Tibial nerve (tissue), 4 donors: ENCODE data around the gene HYAL2. TPM values are rescaled to one million over a fixed set of nuclear protein-coding genes. Genes with fewer than 3 reads are reported as not detected.
"Not testable (repeated sequence)": the region's sequence is repeated elsewhere in the genome, so short reads cannot be mapped to it uniquely, and the experiment has no call there.

Experiments used
- DNase-seq, 2 donors: peaks; one replicate each; pipeline ENCODE4 v3.0.0-alpha.2; 2019; ENCODE audit warnings: low spot score in 2 of 2
- H3K27ac ChIP-seq, 4 donors: fragments of 200-600 bp; sonication (generic) in 3 of 4; one replicate each; pipeline ENCODE4 v1.5.1; 2017 to 2019; ENCODE audit warnings: mild to moderate bottlenecking in 1 of 4
- H3K27me3 ChIP-seq, 2 donors: fragments of 200-600 bp; sonication (generic) in 1 of 2; one replicate each; pipeline versions ENCODE4 v1.5.1 to v1.6.0; 2017 to 2019
- H3K36me3 ChIP-seq, 3 donors: fragments of 200-600 bp; sonication (generic); one replicate each; pipeline ENCODE4 v1.5.1; 2018 to 2019
- H3K4me1 ChIP-seq, 4 donors: fragments of 200-600 bp; sonication (generic) in 3 of 4; one replicate each; pipeline ENCODE4 v1.5.1; 2017 to 2019
- H3K4me3 ChIP-seq, 4 donors: fragments of 200-600 bp; sonication (generic) in 3 of 4; one replicate each; pipeline ENCODE4 v1.5.1; 2017 to 2019; ENCODE audit warnings: mild to moderate bottlenecking in 1 of 4, moderate library complexity in 1 of 4
- H3K9me3 ChIP-seq, 4 donors: fragments of 200-600 bp; sonication (generic) in 3 of 4; one replicate each; pipeline ENCODE4 v1.5.1; 2017 to 2019
- EP300 ChIP-seq, 2 donors: sonication (generic); formaldehyde crosslinking; IDR thresholded peaks; one replicate each; pipeline ENCODE4 v1.6.1; 2017; ENCODE audit warnings: antibody characterized with exemption in 2 of 2, mild to moderate bottlenecking in 1 of 2
- POLR2A ChIP-seq, 2 donors: fragments of 450-650 bp; IDR thresholded peaks; one replicate each; pipeline ENCODE4 v1.6.1; 2017; ENCODE audit warnings: antibody characterized with exemption in 2 of 2, mild to moderate bottlenecking in 2 of 2, moderate library complexity in 2 of 2
- WGBS, 2 donors: methylation state at CpG; one replicate each; pipeline ENCODE4 v1.1.5; 2018; 5-methylcytosine and 5-hydroxymethylcytosine counted together
- total RNA-seq, 4 donors: library from RNA; depleted of rRNA; stranded (reverse); fragments of >200 nt; gene quantifications; one replicate each; pipeline ENCODE4 v1.1.0, GENCODE V29; 2016
- TF ChIP-seq, protein P1 (sequence below), 5 experiments: fragments of 200-600 bp in 3 of 5; fragments of 450-650 bp in 2 of 5; sonication (generic) in 3 of 5; IDR thresholded peaks; one replicate each; pipeline ENCODE4 v1.5.1; 2016 to 2019; ENCODE audit warnings: antibody characterized with exemption in 5 of 5, mild to moderate bottlenecking in 3 of 5, moderate library complexity in 2 of 5

Gene HYAL2
- total RNA-seq, 4 donors from 2014 or later: 86.9 to 169 (median 129) TPM

- peaks cover 0 to 19% (median 0%) of the 10 kb centered on the region in 3 donors for H3K36me3 ChIP-seq
- TF ChIP-seq POLR2A (IDR thresholded peaks at IDR 0.05) (no peak), EP300 (IDR thresholded peaks at IDR 0.05) (no peak)
- TF ChIP-seq, protein P1, sequence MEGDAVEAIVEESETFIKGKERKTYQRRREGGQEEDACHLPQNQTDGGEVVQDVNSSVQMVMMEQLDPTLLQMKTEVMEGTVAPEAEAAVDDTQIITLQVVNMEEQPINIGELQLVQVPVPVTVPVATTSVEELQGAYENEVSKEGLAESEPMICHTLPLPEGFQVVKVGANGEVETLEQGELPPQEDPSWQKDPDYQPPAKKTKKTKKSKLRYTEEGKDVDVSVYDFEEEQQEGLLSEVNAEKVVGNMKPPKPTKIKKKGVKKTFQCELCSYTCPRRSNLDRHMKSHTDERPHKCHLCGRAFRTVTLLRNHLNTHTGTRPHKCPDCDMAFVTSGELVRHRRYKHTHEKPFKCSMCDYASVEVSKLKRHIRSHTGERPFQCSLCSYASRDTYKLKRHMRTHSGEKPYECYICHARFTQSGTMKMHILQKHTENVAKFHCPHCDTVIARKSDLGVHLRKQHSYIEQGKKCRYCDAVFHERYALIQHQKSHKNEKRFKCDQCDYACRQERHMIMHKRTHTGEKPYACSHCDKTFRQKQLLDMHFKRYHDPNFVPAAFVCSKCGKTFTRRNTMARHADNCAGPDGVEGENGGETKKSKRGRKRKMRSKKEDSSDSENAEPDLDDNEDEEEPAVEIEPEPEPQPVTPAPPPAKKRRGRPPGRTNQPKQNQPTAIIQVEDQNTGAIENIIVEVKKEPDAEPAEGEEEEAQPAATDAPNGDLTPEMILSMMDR (IDR thresholded peaks at IDR 0.05): no peak
- H3K4me1 ChIP-seq: peaks cover 0 to 88% (median 54%) of the 10 kb centered on the region in 4 donors
- peak overlapping the region; percentile 16 to 50 (median 30) for H3K4me3 ChIP-seq
- H3K27ac ChIP-seq: peak overlapping the region; percentile 67 to 98 (median 84)
- no peaks in the 10 kb centered on the region for H3K9me3 ChIP-seq
- DNase-seq: no peak
- H3K27me3 ChIP-seq: peaks cover 0 to 15% of the 10 kb centered on the region in 2 donors
- WGBS, 2 donors: 40 to 52% methylated on average over 11 to 24 of the region's 31 CpGs
Measured at GRCh38 chr3:50273689-50274065, 48.9 kb downstream of the HYAL2 start.

DNA sequence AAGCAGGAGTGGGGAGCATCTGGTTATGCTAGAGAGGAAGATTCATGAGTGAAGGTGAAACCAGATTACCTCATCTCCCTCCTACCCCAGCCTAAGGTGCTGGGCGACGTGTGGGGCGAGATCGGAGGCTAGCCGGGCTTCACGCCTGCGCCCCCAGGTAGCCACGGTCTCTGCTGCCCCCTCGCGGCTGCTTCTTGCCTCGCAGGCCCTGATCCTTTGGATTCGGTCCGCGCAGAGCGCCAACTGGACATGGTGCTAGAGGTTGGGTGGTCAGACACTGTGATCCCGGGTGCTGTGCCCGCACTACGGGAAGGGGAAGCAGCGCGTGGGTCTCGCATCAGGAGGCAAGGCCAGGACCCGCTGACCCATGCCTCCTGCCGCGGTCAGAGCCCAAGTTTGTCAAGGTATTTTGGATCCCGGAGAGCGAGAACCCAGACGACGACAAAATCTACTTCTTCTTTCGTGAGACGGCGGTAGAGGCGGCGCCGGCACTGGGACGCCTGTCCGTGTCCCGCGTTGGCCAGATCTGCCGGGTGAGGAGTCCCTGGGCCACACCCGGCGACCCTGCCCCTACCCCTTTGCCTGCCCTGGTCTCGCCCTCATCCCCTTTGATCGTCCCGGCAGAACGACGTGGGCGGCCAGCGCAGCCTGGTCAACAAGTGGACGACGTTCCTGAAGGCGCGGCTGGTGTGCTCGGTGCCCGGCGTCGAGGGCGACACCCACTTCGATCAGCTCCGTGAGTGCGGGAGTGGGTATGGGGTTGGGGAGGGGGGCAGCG, 49.4 kb downstream of the HYAL2 start:
- H3K4me1 ChIP-seq: peaks cover 0 to 88% (median 58%) of the 10 kb centered on the region in 4 donors
- peak; percentile 85 to 95 for DNase-seq
- 0 to 4% methylated on average over 32 to 56 of the region's 61 CpGs for WGBS, 2 donors
- peak overlapping the region; percentile 16 to 50 (median 30) for H3K4me3 ChIP-seq
- no peaks in the 10 kb centered on the region for H3K9me3 ChIP-seq
- peak overlapping the region; percentile 85 to 98 (median 97) for H3K27ac ChIP-seq
- TF ChIP-seq POLR2A (IDR thresholded peaks at IDR 0.05) (peak in 1 of 2 donors; percentile 2), EP300 (IDR thresholded peaks at IDR 0.05) (peak; percentile 23 to 85)
- TF ChIP-seq, protein P1 (IDR thresholded peaks at IDR 0.05): peak; percentile 98 to 100 (median 98)
- peaks cover 0 to 19% (median 0%) of the 10 kb centered on the region in 3 donors for H3K36me3 ChIP-seq
- H3K27me3 ChIP-seq: peaks cover 0 to 15% of the 10 kb centered on the region in 2 donors

GRCh38 chr3:50272538-50272910, 50.0 kb downstream of the HYAL2 start:
- Histone ChIP-seq H3K27me3 (peaks cover 0 to 15% of the 10 kb centered on the region in 2 donors), H3K4me1 (peaks cover 0 to 91% (median 61%) of the 10 kb centered on the region in 4 donors), H3K4me3 (peak overlapping the region in 2 of 4 donors; percentile 37 to 50), H3K36me3 (peaks cover 0 to 19% (median 0%) of the 10 kb centered on the region in 3 donors), H3K27ac (peak overlapping the region; percentile 85 to 98 (median 97))
- not testable (repeated sequence) for H3K9me3 ChIP-seq, DNase-seq
- 50 to 54% methylated on average over 10 of the region's 10 CpGs for WGBS, 2 donors

DNA sequence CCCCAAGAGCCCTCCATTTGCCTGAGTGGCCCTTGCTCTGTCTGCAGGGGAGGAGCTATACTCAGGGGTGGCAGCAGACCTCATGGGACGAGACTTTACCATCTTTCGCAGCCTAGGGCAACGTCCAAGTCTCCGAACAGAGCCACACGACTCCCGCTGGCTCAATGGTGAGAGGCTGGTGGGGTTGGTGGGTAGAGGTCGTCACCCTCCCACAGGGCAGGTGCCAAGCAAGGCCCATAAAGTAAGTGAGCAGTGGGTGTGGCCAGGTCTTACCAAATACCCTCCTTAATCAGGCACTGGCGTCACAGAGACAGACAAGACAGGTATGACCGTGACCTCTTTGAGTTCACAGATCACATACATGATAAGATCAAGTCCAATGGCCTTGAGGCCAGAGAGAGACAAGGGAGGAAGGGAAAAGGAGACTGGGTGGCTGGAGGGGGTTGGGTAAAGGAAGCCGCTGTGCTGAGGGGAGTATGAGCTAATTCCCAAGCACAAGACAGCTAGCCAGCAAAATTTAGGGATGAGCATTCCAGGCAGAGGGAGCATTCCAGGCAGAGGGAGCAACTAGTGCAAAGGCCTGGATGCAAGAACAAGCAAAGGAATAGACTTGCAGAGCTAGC, 51.1 kb downstream of the HYAL2 start:
- H3K27me3 ChIP-seq: peaks cover 0 to 15% of the 10 kb centered on the region in 2 donors
- H3K27ac ChIP-seq: peak overlapping the region; percentile 85 to 98 (median 97)
- peaks cover 0 to 100% (median 69%) of the 10 kb centered on the region in 4 donors for H3K4me1 ChIP-seq
- TF ChIP-seq EP300 (IDR thresholded peaks at IDR 0.05): no peak
- TF ChIP-seq POLR2A (IDR thresholded peaks at IDR 0.05): no peak
- TF ChIP-seq, protein P1 (IDR thresholded peaks at IDR 0.05): no peak
- H3K9me3 ChIP-seq: no peaks in the 10 kb centered on the region
- peak overlapping the region; percentile 37 to 63 (median 46) for H3K4me3 ChIP-seq
- DNase-seq: no peak
- peaks cover 0 to 12% (median 0%) of the 10 kb centered on the region in 3 donors for H3K36me3 ChIP-seq
- 36 to 49% methylated on average over 10 of the region's 10 CpGs for WGBS, 2 donors

DNA sequence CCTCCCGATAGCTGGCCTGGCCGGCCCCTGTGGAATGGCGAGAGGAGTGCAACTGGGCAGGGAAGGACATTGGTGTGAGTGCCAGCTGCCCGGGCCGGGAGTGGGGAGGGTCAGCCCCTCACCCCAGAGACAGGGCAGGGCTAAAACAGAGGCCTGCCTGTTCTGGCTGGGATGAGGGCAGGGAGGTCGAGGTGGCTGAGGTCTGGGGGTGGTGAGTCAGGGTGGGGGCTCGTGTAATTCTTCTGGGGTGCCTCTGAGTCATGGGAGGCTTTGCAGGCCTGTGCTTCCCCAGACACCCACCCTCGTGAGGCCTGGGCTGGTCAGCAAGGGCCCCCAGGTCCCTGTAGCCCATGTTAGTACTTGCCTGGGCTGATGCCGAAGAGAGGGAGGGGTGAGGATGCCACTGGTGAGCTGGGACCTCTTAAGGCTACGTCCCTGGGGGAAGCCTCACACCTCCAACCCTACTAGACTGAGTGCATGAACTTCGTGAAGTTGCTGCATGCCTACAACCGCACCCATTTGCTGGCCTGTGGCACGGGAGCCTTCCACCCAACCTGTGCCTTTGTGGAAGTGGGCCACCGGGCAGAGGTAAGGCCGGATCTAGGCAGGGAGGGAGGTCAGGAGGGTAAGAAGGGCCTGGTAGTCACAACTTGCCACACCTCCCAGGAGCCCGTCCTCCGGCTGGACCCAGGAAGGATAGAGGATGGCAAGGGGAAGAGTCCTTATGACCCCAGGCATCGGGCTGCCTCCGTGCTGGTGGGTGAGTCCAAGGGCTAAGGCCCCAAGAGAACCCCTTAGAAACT, 51.9 kb downstream of the HYAL2 start:
- no peak for DNase-seq
- H3K27ac ChIP-seq: peak overlapping the region; percentile 85 to 98 (median 97)
- peak overlapping the region; percentile 45 to 63 (median 48) for H3K4me3 ChIP-seq
- H3K9me3 ChIP-seq: no peaks in the 10 kb centered on the region
- peaks cover 0 to 4% (median 0%) of the 10 kb centered on the region in 3 donors for H3K36me3 ChIP-seq
- H3K4me1 ChIP-seq: peaks cover 0 to 100% (median 73%) of the 10 kb centered on the region in 4 donors
- H3K27me3 ChIP-seq: peaks cover 0 to 8% of the 10 kb centered on the region in 2 donors
- 25 to 44% methylated on average over 17 to 18 of the region's 19 CpGs for WGBS, 2 donors
- TF ChIP-seq POLR2A (IDR thresholded peaks at IDR 0.05): peak in 1 of 2 donors; percentile 14
- TF ChIP-seq, protein P1 (IDR thresholded peaks at IDR 0.05): no peak
- peak in 1 of 2 donors; percentile 68 for TF ChIP-seq EP300 (IDR thresholded peaks at IDR 0.05)
